GM21825 (cell line): ENCODE data around the gene RHPN2.
"Not testable (repeated sequence)": the region's sequence is repeated elsewhere in the genome, so short reads cannot be mapped to it uniquely, and the experiment has no call there.

Experiments used
- ATAC-seq: cut with Tn5 transposase; IDR thresholded peaks from one replicate; pipeline ENCODE4 v1.9.1; 2021; ENCODE audit warnings: mild to moderate bottlenecking, moderate library complexity; ENCODE audit not compliant: unreplicated experiment

Gene RHPN2

DNA sequence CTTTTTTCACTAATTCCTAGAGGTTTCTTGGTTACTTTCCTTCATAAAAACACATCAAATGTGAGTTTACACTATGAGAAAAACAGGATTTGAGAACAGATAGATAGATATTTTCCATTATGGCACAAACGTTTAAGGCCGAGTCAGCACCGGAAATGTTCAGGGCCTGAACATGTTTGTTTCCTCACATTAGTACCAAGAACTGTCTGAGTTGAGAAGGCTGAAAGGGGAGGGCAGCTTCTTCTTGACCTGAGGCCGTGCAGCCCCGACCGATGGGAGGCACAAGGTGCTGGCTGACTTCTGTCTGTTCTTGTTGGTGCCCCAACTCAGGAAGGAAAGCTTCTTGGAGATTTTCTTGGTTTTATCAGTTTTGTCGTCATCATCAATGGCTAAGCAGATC lies 84.9 kb downstream of the RHPN2 start:
- ATAC-seq: not testable (repeated sequence)

- ATAC-seq: not testable (repeated sequence)
These were observed 86.9 kb downstream of the RHPN2 start for GRCh38 chr19:32977813-32978212.

DNA sequence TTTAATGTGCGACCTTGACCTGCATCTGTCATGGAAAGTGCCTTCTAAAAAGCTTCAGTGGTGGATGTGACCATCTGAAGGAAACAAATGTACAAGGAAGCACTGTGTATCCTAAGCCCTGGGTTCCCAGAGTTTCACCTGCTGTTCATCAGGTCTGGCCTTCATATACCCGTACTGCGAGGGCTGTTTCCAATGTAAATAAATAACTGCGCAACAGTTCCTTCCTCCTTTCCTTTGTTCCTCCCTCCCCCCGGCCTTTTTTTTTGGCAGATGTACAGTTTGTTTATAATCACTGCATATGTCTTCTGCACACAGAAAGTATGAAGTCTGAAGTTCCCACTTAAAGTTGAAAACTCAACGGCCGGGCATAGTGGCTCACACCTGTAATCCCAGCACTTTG lies 87.4 kb downstream of the RHPN2 start:
- ATAC-seq: no peak

DNA sequence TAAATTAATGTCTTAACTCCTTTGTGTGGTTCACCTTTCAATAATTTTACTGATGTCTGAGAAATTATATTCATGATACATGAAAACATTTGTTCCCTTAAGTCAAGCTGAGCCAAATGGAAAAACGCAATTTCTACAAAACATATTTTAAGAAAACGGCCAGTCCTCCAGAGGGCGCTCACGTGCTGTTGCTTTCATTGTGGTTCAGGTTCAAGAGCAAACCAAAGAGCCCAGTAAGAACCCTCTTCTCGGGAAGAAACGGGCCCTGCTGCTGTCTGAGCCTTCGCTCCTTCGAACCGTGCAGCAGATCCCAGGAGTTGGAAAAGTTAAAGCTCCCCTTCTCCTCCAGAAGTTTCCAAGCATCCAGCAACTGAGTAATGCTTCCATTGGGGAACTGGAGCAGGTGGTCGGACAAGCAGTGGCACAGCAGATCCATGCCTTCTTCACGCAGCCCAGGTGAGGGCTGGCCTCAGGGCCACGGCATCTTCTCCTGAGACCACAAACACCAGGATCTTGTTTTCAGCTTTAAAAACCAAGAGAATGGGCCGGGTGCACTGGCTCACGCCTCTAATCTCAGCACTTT lies 88.4 kb downstream of the RHPN2 start:
- ATAC-seq: no peak

- peak; percentile 98 for ATAC-seq
These were observed 92.8 kb downstream of the RHPN2 start, which contains the start of the genes CEP89 and FAAP24 for GRCh38 chr19:32971715-32972540. CEP89 (minus strand) TSS chr19:32971958; CDS start chr19:32971874, 84 bp downstream. FAAP24 (plus strand) TSS chr19:32972242; CDS start chr19:32973197, 955 bp downstream.

- no peak for ATAC-seq
These were observed 93.6 kb downstream of the RHPN2 start for GRCh38 chr19:32971012-32971595.

- ATAC-seq: no peak
These were observed 95.1 kb downstream of the RHPN2 start for GRCh38 chr19:32969549-32969948.

DNA sequence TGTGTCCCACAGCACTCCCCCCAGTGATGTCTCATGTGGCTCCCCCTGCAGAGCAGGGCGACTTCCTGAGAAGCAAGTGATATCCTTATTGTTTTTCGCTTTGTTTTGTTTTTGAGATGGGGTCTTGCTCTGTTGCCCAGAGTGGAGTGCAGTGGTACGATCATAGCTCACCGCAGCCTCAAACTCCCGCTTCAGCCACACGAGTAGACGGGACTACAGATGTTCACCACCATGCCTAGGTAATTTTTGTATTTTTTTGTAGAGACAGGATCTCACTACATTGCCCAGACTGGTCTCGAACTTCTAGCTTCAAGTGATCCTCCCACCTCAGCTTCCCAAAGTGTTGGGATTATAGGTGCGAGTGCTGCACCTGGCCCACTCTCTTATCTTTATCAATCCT lies 97.9 kb downstream of the RHPN2 start:
- no peak for ATAC-seq

DNA sequence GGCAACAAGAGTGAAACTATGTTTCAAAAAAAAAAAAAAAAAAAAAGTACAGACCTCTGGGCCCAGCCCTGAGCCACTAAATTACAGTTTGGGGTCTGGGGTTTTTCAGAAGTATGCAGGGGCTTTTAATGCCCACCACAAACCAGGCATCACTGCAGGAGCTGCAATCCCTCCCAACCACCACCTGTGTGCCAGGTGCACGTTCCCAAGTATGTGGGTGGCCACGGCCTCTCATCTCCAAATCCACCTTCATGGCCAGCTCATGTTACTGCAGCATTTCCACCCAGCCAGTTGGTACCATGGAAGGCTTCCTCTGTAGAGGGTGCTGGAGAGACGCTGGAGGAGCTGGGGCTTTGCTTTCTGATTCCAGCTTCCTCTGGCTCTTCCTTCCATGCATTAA lies 119.4 kb downstream of the RHPN2 start:
- ATAC-seq: no peak

DNA sequence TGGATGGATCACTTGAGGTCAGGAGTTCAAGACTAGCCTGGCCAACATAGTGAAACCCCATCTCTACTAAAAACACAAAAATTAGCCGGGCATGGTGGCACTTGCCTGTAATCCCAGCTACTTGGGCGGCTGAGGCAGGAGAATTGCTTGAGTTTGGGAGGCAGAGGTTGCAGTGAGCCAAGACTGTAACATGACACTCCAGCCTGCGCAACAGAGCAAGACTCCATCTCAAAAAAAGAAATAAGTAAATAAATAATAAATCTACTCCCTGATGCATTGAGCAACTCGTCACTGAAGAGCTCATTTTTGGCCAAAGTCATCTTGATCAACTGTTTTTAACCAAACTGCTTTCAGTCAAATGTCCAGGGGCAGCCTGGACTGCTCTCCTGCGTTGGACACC lies 123.4 kb downstream of the RHPN2 start:
- ATAC-seq: not testable (repeated sequence)

DNA sequence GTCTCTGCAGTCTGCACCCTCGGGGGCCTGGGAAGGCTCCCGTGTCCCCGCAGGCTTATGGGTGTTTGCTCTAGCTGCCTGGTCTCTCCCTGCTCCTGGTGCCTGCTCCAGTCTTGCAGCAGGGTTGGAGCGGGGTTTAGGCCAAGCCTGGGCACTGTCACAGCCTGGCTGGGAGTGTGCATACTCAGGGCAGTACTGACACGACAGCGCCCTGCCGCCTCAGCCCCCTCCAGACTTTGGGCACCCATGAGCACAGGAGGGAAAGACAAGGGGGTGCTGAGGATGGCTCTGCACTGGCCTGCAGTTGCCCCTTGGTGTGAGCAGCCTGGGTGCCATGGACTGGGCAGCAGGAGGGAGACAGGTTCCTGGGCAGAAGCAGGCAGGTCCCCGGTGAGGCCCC lies 128.6 kb downstream of the RHPN2 start:
- no peak for ATAC-seq

GRCh38 chr19:32935629-32936028 lies 129.1 kb downstream of the RHPN2 start:
- no peak for ATAC-seq

DNA sequence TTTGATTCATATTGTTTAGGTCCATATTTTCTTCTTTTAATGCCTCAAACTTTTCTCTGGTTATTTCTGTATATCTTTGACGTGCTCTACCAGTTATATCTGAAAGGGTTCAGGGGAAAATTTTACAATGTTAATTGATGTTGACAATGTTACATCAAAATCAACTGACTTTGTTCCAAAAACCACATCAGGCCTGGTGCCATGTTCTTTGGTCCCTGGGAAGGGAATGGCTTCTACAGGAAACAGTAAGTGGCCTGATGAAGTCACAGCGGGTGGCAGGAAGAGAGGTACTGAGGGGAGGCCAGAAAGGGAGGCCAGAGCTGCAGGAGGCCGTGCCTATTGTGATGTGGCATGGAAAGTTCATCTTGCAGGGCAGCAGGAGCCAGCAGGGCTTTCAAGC lies 131.1 kb downstream of the RHPN2 start:
- no peak for ATAC-seq

DNA sequence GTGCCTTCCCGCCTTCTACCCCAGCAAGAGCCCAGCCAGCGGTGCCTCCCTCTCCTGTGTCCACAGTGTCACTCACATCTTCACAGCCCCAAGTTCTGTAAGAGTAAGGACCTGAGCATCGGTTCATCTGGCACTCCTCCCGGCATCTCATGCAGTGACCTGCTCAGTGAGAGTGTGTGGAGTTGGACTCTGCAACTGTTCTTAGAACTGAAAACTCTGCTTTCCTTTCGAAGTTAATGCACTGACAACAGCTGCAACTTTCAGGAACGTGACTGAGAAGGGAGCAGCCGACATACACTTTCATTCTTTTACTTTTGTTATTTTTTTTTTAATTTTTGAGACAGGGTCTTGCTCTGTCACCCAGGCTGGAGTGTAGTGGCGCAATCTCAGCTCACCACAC lies 134.1 kb downstream of the RHPN2 start:
- ATAC-seq: no peak

DNA sequence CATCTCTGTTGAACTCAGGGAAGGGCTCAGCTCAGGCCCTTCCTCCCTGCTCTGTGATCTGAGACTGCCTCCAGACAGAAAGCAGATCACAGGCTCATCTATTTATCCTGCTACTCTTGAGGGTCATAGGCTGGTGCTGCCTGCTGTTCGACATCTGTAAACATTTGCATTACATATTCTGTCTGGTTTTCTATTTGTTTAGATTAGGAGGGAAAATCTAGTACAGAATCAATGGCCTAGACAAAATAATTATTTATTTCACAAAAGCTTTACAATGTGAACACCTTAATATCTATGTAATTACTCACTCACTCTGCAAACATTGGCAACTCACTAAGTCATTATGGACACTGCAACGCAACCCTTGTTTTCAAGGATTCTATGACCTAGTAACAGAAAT lies 135.9 kb downstream of the RHPN2 start:
- no peak for ATAC-seq
